ENCODE measurements around the gene CCDC187. TPM values are rescaled to one million over a fixed set of nuclear protein-coding genes. Genes with fewer than 3 reads are reported as not detected.

CCDC187 gene
- total RNA-seq, 1 experiment from 2014 or later = not detected

- H3K4me1 Mint-ChIP-seq (ENCODE audit: insufficient read depth, unreplicated experiment) = no peaks in the 10 kb centered on the region
- TF ChIP-seq CTCF (IDR thresholded peaks at IDR 0.05; ENCODE audit: unreplicated experiment) = no peak
- ChIA-PET CTCF (interaction anchor here (0.6 to 0.9 kb wide), 2 partner anchors 20 to 109 kb away, joined by 3 to 4 read pairs; no protein-coding TSS in a partner anchor), POLR2A (no interaction called here)
- no peak overlapping the region for H3K4me3 Mint-ChIP-seq (ENCODE audit: unreplicated experiment)
- intact Hi-C loops (cut with micrococcal nuclease) = loop anchor here (5.0 to 10.0 kb wide), 2 partner anchors 136 to 678 kb away; no protein-coding TSS in a partner anchor
- BruUV-seq (replicated peaks) = no TSS peak
- no peak for DNase-seq (ENCODE audit: unreplicated experiment)
- H3K27me3 Mint-ChIP-seq (ENCODE audit: insufficient read depth, unreplicated experiment) = peaks cover 7% of the 10 kb centered on the region
- no peaks in the 10 kb centered on the region for H3K36me3 Mint-ChIP-seq (ENCODE audit: insufficient read depth, unreplicated experiment)
- H3K27ac Mint-ChIP-seq (ENCODE audit: low read depth, unreplicated experiment) = no peak overlapping the region
- no peaks in the 10 kb centered on the region for H3K9me3 Mint-ChIP-seq (ENCODE audit: unreplicated experiment)
Observed at GRCh38 chr9:136280535-136281315, 23.2 kb downstream of the CCDC187 start.

- no TSS peak for BruUV-seq (replicated peaks)
- no peak overlapping the region for H3K27ac Mint-ChIP-seq (ENCODE audit: low read depth, unreplicated experiment)
Observed at GRCh38 chr9:136279471-136279870, 24.4 kb downstream of the CCDC187 start.

GRCh38 chr9:136278894-136279293 lies 25.0 kb downstream of the CCDC187 start:
- ChIA-PET CTCF (interaction anchor here (0.6 to 1.4 kb wide), 3 partner anchors 8 to 634 kb away, joined by 3 to 5 read pairs (median 3); no protein-coding TSS in a partner anchor), POLR2A (interaction anchor here (1.2 kb wide), 1 partner anchor 9 kb away, joined by 3 read pairs; no protein-coding TSS in a partner anchor)
- intact Hi-C loops (cut with micrococcal nuclease) = no loop called here
- Mint-ChIP-seq H3K4me1 (ENCODE audit: insufficient read depth, unreplicated experiment) (no peaks in the 10 kb centered on the region), H3K27ac (ENCODE audit: low read depth, unreplicated experiment) (no peak overlapping the region), H3K36me3 (ENCODE audit: insufficient read depth, unreplicated experiment) (no peaks in the 10 kb centered on the region), H3K4me3 (ENCODE audit: unreplicated experiment) (no peak overlapping the region), H3K9me3 (ENCODE audit: unreplicated experiment) (no peaks in the 10 kb centered on the region), H3K27me3 (ENCODE audit: insufficient read depth, unreplicated experiment) (peaks cover 17% of the 10 kb centered on the region)
- no peak for TF ChIP-seq CTCF (IDR thresholded peaks at IDR 0.05; ENCODE audit: unreplicated experiment)
- no TSS peak for BruUV-seq (replicated peaks)
- DNase-seq (ENCODE audit: unreplicated experiment) = no peak

More at GRCh38 chr9:136279471-136279870, 24.4 kb downstream of the CCDC187 start:
- ChIA-PET CTCF (interaction anchor here (0.6 kb wide), 1 partner anchor 387 kb away, joined by 3 read pairs; no protein-coding TSS in a partner anchor), POLR2A (interaction anchor here (1.2 kb wide), 1 partner anchor 8 kb away, joined by 3 read pairs; no protein-coding TSS in a partner anchor)
- DNase-seq (ENCODE audit: unreplicated experiment) = no peak
- intact Hi-C loops (cut with micrococcal nuclease) = no loop called here
- H3K9me3 Mint-ChIP-seq (ENCODE audit: unreplicated experiment) = no peaks in the 10 kb centered on the region
- H3K4me3 Mint-ChIP-seq (ENCODE audit: unreplicated experiment) = no peak overlapping the region
- TF ChIP-seq CTCF (IDR thresholded peaks at IDR 0.05; ENCODE audit: unreplicated experiment) = no peak
- no peaks in the 10 kb centered on the region for H3K36me3 Mint-ChIP-seq (ENCODE audit: insufficient read depth, unreplicated experiment)
- H3K4me1 Mint-ChIP-seq (ENCODE audit: insufficient read depth, unreplicated experiment) = no peaks in the 10 kb centered on the region
- peaks cover 17% of the 10 kb centered on the region for H3K27me3 Mint-ChIP-seq (ENCODE audit: insufficient read depth, unreplicated experiment)

GRCh38 chr9:136278221-136278620 lies 25.7 kb downstream of the CCDC187 start:
- H3K4me3 Mint-ChIP-seq (ENCODE audit: unreplicated experiment) = no peak overlapping the region
- H3K9me3 Mint-ChIP-seq (ENCODE audit: unreplicated experiment) = no peaks in the 10 kb centered on the region
- peaks cover 17% of the 10 kb centered on the region for H3K27me3 Mint-ChIP-seq (ENCODE audit: insufficient read depth, unreplicated experiment)
- no peak for TF ChIP-seq CTCF (IDR thresholded peaks at IDR 0.05; ENCODE audit: unreplicated experiment)
- ChIA-PET POLR2A (interaction anchor here (1.2 kb wide), 1 partner anchor 9 kb away, joined by 3 read pairs; no protein-coding TSS in a partner anchor), CTCF (interaction anchor here (0.6 to 1.4 kb wide), 2 partner anchors 8 to 634 kb away, joined by 3 to 5 read pairs; no protein-coding TSS in a partner anchor)
- H3K27ac Mint-ChIP-seq (ENCODE audit: low read depth, unreplicated experiment) = no peak overlapping the region
- H3K4me1 Mint-ChIP-seq (ENCODE audit: insufficient read depth, unreplicated experiment) = no peaks in the 10 kb centered on the region
- no peaks in the 10 kb centered on the region for H3K36me3 Mint-ChIP-seq (ENCODE audit: insufficient read depth, unreplicated experiment)
- no TSS peak for BruUV-seq (replicated peaks)
- intact Hi-C loops (cut with micrococcal nuclease) = no loop called here
- no peak for DNase-seq (ENCODE audit: unreplicated experiment)

Data from MCF 10A (cell line).